HG03159 (cell line): ENCODE results near the gene FTMT.
"Not testable (repeated sequence)": the region's sequence is repeated elsewhere in the genome, so short reads cannot be mapped to it uniquely, and the experiment has no call there.

ENCODE experiments used
- ATAC-seq: cut with Tn5 transposase; IDR thresholded peaks from one replicate; pipeline ENCODE4 v1.9.1; 2021; ENCODE audit warnings: mild to moderate bottlenecking, moderate library complexity; ENCODE audit not compliant: unreplicated experiment

Gene FTMT

GRCh38 chr5:121851643-121852574 is at the start of gene FTMT:
TSS of gene FTMT (plus strand) at chr5:121851882. CDS start at chr5:121851964, 82 bp downstream.
- no peak for ATAC-seq

GRCh38 chr5:121805251-121805650 is 46.4 kb upstream of the FTMT start:
- not testable (repeated sequence) for ATAC-seq

- ATAC-seq, result no peak
Observed at GRCh38 chr5:121805911-121806310, 45.8 kb upstream of the FTMT start.

DNA sequence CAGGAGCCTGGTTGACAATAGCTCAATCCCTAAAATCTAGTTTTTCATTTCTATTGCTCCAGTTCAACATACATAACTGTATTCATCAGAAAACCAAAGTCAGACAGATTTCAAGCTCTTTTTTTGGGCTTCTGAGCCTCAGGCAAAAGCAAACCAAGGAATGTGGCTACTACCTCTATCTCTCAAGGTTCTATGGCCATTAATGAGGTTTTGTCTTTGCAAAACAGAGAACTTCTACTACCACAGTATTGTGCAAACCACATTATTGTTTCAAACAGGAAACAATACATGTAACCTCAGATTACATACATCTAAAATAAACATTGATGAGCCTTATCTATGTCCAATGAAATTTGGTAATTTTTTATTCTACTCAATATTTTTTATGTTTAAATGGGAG is 35.5 kb upstream of the FTMT start:
- ATAC-seq, result no peak

- no peak for ATAC-seq
Observed at GRCh38 chr5:121819682-121820261, 31.9 kb upstream of the FTMT start.

GRCh38 chr5:121833617-121834016 is 18.1 kb upstream of the FTMT start:
- no peak for ATAC-seq

DNA sequence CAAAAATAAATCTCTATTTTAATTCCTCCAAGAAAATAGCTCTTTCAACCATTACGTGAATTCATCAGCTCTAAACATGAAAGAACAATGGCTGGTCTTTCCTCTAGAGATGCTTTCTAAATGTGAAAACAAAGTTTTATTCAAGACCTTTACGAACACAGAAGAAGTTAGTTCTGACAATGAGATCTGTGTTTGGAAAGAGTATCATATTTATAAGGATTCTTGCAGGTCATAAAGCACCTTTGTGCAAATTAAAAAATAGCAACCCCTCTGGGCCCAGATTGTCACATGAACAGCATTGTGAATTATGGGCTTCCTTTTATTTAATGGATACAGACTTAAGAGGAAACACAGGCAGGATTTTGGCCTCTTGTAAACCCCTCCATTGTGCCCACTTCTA is 17.7 kb upstream of the FTMT start:
- ATAC-seq, result no peak

DNA sequence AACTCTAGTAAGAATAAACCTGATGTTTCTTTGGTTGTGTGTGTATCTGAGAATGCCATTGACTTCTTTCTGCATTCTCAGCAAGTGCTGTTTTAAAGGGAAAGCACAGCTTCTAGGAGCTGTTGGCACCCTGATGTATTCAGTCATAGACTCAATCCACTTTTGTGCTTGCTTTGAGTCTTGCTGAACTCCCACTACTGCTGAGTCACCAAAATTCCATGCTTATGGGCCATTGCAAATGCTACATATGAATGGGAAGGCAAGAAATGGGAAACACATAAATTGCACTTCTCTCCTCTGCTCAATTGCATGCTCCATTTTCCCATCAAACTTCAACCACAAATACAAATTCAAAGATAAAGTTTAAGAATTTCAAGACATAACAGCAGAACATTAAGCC is 9.8 kb upstream of the FTMT start:
- no peak for ATAC-seq

DNA sequence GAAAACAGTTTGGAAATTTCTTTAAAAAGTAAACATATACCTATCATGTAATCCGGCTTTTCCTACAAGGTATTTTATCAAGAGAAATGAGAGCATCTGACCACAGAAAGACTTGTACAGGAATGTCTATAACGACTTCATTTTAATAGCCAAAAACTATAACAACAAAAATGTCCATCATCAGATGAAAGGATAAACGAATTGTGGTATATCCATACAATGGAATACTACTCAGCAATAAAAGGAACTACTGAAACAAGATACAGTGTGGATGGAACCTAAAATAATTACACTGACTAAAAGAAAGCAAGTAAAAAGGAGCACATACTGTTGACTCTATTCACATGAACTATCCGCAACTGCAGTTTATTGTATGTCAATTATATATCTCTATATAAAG is 1.4 kb upstream of the FTMT start:
- ATAC-seq, result no peak

GRCh38 chr5:121853850-121854249 is 2.2 kb downstream of the FTMT start:
- ATAC-seq, result no peak

GRCh38 chr5:121862801-121863200 is 11.1 kb downstream of the FTMT start:
- ATAC-seq, result no peak

- ATAC-seq, result no peak
Observed at GRCh38 chr5:121863753-121864285, 12.1 kb downstream of the FTMT start.

GRCh38 chr5:121867403-121867802 is 15.7 kb downstream of the FTMT start:
- no peak for ATAC-seq

- no peak for ATAC-seq
Observed at GRCh38 chr5:121870489-121870888, 18.8 kb downstream of the FTMT start.

DNA sequence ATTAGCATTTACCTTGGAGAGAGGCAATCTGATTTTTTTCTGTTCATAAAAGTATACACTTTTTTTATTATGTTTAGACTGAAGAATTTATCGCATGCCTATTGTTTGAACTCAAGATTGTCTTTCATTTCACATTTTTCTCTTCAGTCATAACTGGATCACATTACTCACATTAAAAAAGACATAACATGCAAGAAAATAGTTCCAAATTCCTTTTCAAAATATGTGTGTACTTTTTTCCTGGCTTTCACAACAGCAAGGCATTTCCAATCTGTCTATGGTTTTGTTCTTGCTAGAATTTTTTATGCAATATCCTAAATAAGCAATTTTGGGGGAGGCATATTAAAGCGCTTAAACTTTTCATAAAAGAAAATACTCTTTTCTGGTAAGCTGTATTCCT is 21.2 kb downstream of the FTMT start:
- ATAC-seq, result no peak

GRCh38 chr5:121873409-121873808 is 21.7 kb downstream of the FTMT start:
- ATAC-seq, result no peak

DNA sequence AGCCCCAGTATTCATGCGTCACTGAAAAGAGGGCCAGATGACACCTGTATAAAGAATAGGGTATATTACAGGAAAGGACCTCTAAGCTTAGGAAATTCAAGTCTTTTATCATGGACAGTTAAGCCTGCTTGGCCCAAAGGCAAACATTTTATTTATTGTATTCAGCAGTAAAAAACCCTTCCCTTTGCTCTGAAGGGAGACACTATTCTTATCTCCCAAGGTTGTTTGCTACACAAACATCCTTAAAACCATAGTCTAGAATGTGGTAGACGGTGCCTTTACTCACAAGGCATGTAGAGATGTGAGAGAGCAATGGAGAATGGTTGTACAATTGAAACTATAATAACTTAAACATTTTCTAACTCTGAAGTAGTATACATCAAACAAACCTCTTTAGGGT is 33.9 kb downstream of the FTMT start:
- no peak for ATAC-seq

GRCh38 chr5:121887727-121888126 is 36.0 kb downstream of the FTMT start:
- ATAC-seq, result no peak

- no peak for ATAC-seq
Observed at GRCh38 chr5:121890297-121890858, 38.7 kb downstream of the FTMT start.

DNA sequence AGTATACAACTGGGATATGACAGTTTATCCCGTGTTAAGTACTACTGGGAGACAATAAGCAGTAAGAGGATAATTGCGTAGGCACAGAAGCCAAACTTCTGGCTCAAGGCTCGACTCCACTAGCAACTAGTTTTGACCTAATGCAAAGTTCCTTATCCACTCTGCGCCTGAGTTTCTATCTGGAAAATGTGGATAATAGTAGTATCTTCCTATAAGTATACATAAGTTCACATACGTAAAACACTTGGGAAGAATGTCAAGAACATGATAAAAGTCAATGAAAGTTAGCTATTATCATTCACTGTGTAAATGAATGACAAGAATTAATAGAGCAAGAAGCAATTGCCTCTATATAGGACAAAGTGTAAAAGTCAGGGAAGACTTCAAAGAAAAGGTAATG is 45.7 kb downstream of the FTMT start:
- no peak for ATAC-seq

DNA sequence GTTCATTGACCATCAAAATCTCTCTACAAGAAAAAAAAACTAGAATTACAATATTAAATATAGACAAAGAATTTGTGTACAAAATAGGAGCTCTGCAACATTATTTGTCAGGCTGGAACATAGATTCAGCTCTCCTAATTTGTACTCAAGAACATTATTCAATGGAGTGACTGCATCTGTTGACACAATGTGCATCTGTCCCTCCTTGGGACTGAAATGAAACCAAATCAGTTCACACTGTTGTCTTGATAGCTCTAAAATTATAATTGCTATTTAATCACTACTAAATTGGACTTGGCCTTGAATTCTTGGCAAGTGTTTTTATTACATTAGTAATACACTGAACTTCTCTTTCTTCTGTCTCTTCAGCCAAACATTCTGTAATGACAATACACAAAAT is 47.7 kb downstream of the FTMT start:
- ATAC-seq, result no peak
